ENCODE results near the gene CEP192. TPM values are rescaled to one million over a fixed set of nuclear protein-coding genes. Genes with fewer than 3 reads are reported as not detected.

Gene CEP192
- total RNA-seq, 1 experiment from 2014 or later, result 24.3 TPM

- Histone ChIP-seq H2AFZ (ENCODE audit: low read depth, low read length, poor library complexity, severe bottlenecking) (no peak overlapping the region), H3K79me2 (ENCODE audit: insufficient read depth, low read length) (peaks cover 80% of the 10 kb centered on the region), H3K9me2 (ENCODE audit: insufficient read depth) (no peaks in the 10 kb centered on the region), H4K20me1 (ENCODE audit: insufficient read depth) (0 out of 2 replicates have a peak, but pooled peaks cover under 1% of the 10 kb centered on the region), H3K9ac (ENCODE audit: low read length) (no peak overlapping the region), H3K27me3 (ENCODE audit: insufficient read depth, low read length) (no peaks in the 10 kb centered on the region), H3K4me1 (ENCODE audit: control insufficient read depth in 1 of 2, insufficient read depth in 2 of 2, low read length in 2 of 2) (no peaks in the 10 kb centered on the region), H3K4me2 (ENCODE audit: low read length) (no peak overlapping the region), H3K9me3 (ENCODE audit: control insufficient read depth in 1 of 2, insufficient read depth in 1 of 2, low read depth in 1 of 2, low read length in 2 of 2) (no peaks in the 10 kb centered on the region), H3K4me3 (replicated peaks in 1 of 2; ENCODE audit: low read depth in 1 of 2, low read length in 2 of 2) (no peak overlapping the region), H3K27ac (ENCODE audit: low read depth, low read length) (no peak overlapping the region), H3K36me3 (ENCODE audit: control insufficient read depth in 1 of 2, insufficient read depth in 2 of 2, low read length in 2 of 2) (peaks cover 8 to 19% of the 10 kb centered on the region in 2 experiments; a peak in 3 of 4 replicates)
- BruUV-seq (replicated peaks), result no TSS peak
- ChIA-PET RAD21 (ENCODE audit: low non-redundant PET in 1 of 2, low total read pairs in 2 of 2, uncharacterized antibody in 2 of 2, unreplicated experiment in 2 of 2) (no interaction called here), CTCF (no interaction called here), POLR2A (no interaction called here)
- peak; percentile 100 for ATAC-seq
- no peak for TF ChIP-seq ZBTB33 (IDR thresholded peaks at IDR 0.05; ENCODE audit: extremely low read depth, insufficient replicate concordance, low read length)
- TF ChIP-seq SRF (IDR thresholded peaks at IDR 0.05; ENCODE audit: low read depth), result no peak
- no peak for TF ChIP-seq ATF3 (IDR thresholded peaks at IDR 0.05)
- TF ChIP-seq POLR2AphosphoS5 (IDR thresholded peaks at IDR 0.05; ENCODE audit: low read depth, low read length), result no peak
- no peak for TF ChIP-seq ZNF274 (IDR thresholded peaks at IDR 0.05; ENCODE audit: low read depth, low read length)
- TF ChIP-seq MAX (IDR thresholded peaks at IDR 0.05), result peak; percentile 34; the same call in 1 of the 2 replicates
- TF ChIP-seq RAD21 (IDR thresholded peaks at IDR 0.05; ENCODE audit: low read depth), result peak; percentile 51
- peak; percentile 41 to 63 (median 60) for TF ChIP-seq CTCF (IDR thresholded peaks at IDR 0.05 in 2 of 3, conservative IDR thresholded peaks at IDR 0.05 in 1 of 3; ENCODE audit: borderline replicate concordance in 1 of 3, insufficient read depth in 1 of 3, low read depth in 2 of 3, low read length in 2 of 3)
- TF ChIP-seq CBX3 (IDR thresholded peaks at IDR 0.05; ENCODE audit: low read depth), result no peak
- TF ChIP-seq EZH2phosphoT487 (IDR thresholded peaks at IDR 0.05; ENCODE audit: borderline replicate concordance), result no peak
- no peak for TF ChIP-seq SP1 (IDR thresholded peaks at IDR 0.05; ENCODE audit: low read depth)
- TF ChIP-seq REST (IDR thresholded peaks at IDR 0.05; ENCODE audit: low read depth), result no peak
- TF ChIP-seq ELF1 (IDR thresholded peaks at IDR 0.05; ENCODE audit: borderline replicate concordance, low read depth), result no peak
- TF ChIP-seq EZH2 (IDR thresholded peaks at IDR 0.05), result no peak
- no peak for TF ChIP-seq CEBPB (IDR thresholded peaks at IDR 0.05; ENCODE audit: low read depth)
- intact Hi-C loops (cut with micrococcal nuclease), result loop anchor here (1.0 kb wide), 2 partner anchors 156 to 627 kb away; no protein-coding TSS in a partner anchor
- DNase-seq (ENCODE audit: low read depth, low spot score), result peak; percentile 78
Observed at GRCh38 chr18:13003466-13003896, 12.3 kb downstream of the CEP192 start.
